ENCODE measurements around the gene CCDC138. TPM values are rescaled to one million over a fixed set of nuclear protein-coding genes. Genes with fewer than 3 reads are reported as not detected.

CCDC138 gene
- polyA plus RNA-seq, 1 experiment = 2.8 TPM

DNA sequence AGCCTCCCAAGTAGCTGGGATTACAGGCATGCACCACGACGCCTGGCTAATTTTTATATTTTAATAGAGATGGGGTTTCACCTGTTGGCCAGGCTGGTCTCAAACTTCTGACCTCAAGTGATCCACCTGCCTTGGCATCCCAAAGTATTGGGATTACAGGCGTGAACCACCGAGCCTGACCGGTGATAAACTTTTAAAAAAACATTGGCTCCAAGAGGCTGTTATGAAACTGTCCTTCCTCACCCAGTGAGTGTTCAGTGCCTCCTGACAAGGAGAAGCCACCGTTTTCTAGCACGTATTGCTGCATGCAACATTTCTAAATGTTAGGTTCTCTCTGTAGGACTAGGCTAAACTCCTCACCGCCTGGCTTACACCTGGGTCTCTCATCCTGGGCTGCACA is 139.2 kb downstream of the CCDC138 start:
- ChIA-PET POLR2A (no interaction called here), CTCF (no interaction called here)
- Histone ChIP-seq H3K27me3 (ENCODE audit: control insufficient read depth, insufficient read depth, low read length) (peaks cover 53% of the 10 kb centered on the region), H3K4me3 (ENCODE audit: low read depth, low read length) (no peak overlapping the region), H3K9me3 (ENCODE audit: control insufficient read depth, insufficient read depth, low read length) (no peaks in the 10 kb centered on the region; the same call in 1 of the 2 replicates), H3K27ac (ENCODE audit: low read depth, low read length) (no peak overlapping the region)
- no peak for DNase-seq (ENCODE audit: low read depth, low spot score)
- TF ChIP-seq, protein P1, sequence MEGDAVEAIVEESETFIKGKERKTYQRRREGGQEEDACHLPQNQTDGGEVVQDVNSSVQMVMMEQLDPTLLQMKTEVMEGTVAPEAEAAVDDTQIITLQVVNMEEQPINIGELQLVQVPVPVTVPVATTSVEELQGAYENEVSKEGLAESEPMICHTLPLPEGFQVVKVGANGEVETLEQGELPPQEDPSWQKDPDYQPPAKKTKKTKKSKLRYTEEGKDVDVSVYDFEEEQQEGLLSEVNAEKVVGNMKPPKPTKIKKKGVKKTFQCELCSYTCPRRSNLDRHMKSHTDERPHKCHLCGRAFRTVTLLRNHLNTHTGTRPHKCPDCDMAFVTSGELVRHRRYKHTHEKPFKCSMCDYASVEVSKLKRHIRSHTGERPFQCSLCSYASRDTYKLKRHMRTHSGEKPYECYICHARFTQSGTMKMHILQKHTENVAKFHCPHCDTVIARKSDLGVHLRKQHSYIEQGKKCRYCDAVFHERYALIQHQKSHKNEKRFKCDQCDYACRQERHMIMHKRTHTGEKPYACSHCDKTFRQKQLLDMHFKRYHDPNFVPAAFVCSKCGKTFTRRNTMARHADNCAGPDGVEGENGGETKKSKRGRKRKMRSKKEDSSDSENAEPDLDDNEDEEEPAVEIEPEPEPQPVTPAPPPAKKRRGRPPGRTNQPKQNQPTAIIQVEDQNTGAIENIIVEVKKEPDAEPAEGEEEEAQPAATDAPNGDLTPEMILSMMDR (IDR thresholded peaks at IDR 0.05; ENCODE audit: low read depth, low read length) = no peak

Small RNA genes within 50 kb of the gene (small RNA-seq; reads per million reads assigned to genes)
- not detected for gene AC073415.1 (ENCODE audit: insufficient read length, low read depth)

Other genes with a start within 250 kb of the CCDC138 start
- gene RANBP2, start 67.3 kb upstream of the CCDC138 start, polyA plus RNA-seq (2011; rRNA removed) = 22.2 and 29.0 TPM in 2 replicates
- not detected in 2 replicates for gene EDAR, start 202.4 kb downstream of the CCDC138 start, polyA plus RNA-seq (2011; rRNA removed)